GM12892 (cell line): ENCODE measurements around the gene ABCC1.

Experiments
- POLR2AphosphoS5 ChIP-seq: IDR thresholded peaks from 2 replicates; pipeline ENCODE4 v1.6.1; 2011; ENCODE audit warnings: low read depth, low read length, control low read depth
- TAF1 ChIP-seq: IDR thresholded peaks from 2 replicates; pipeline ENCODE4 v1.6.1; 2011; ENCODE audit warnings: low read depth, mild to moderate bottlenecking, control low read depth, low read length, borderline replicate concordance

DNA sequence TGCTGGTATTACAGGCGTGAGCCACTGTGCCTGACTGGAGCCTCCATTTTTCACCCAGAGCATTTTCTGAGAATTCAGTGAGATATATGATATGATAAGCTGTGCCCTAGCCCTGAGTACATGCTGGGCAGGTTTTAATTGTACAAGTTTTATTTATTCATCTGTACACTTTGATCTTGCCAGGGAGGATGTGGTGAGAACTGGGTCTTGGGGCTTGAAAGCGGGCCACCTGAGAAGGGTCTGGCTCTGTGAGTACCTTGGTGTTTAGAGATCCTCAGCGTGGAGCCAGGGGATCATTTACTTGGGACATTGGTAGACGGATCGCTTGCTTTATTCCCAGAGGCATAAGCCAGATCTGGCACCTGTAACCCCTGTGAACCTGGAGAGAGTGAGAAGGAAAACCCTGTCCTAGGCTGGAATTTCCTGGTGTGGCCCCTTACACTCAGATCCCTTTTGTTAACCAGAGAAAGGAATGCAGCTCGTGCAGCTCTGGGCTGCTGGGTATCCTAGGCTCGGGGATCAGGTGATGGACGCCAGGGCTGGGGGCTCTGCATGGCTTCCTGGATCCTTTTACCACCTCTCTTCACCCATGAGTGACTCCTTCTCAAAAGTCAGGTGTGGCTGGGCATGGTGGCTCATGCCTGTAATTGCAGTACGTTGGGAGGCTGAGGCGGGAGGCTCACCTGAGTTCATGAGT is 91.9 kb downstream of the ABCC1 start:
- TF ChIP-seq TAF1 = no peak
- TF ChIP-seq POLR2AphosphoS5 = no peak
